BJ (cell line): ENCODE measurements around the gene TIMM10B. TPM values are rescaled to one million over a fixed set of nuclear protein-coding genes. Genes with fewer than 3 reads are reported as not detected.

ENCODE experiments used
- CTCF ChIA-PET: fragments of 350-600 bp; formaldehyde crosslinking; extraction: SDS; loops from one replicate; lab custom pipeline; 2021; ENCODE audit warnings: antibody characterized with exemption, inconsistent platforms; lab: Yijun Ruan, JAX
- POLR2A ChIA-PET: fragments of 300-600 bp; sonication (Branson Sonifier 250); formaldehyde crosslinking; extraction: SDS; loops from one replicate; lab custom pipeline; 2021; ENCODE audit warnings: antibody characterized with exemption; lab: Charles Lee
- DNase-seq: peaks from one replicate; pipeline ENCODE4 v3.0.0-alpha.2; 2011; ENCODE audit warnings: low read depth
- H3K27me3 ChIP-seq: 2 replicates; pipeline ENCODE4 v1.6.0; 2011; ENCODE audit warnings: low read length; ENCODE audit not compliant: control insufficient read depth, insufficient read depth
- H3K36me3 ChIP-seq: 2 replicates; pipeline ENCODE4 v1.5.1; 2011; ENCODE audit warnings: low read length; ENCODE audit not compliant: control insufficient read depth, insufficient read depth
- H3K4me3 ChIP-seq: 2 replicates; pipeline ENCODE4 v1.5.1; 2011; ENCODE audit warnings: low read depth, mild to moderate bottlenecking, control low read depth, low read length
- polyA plus RNA-seq: library from polyadenylated mRNA; depleted of rRNA; stranded (reverse); fragments of >200 nt; gene quantifications from 2 replicates; pipeline ENCODE4 v1.2.3, GENCODE V29; 2011
- TF ChIP-seq, protein P1 (sequence below): IDR thresholded peaks from 2 replicates; pipeline ENCODE4 v1.5.1; 2011; ENCODE audit warnings: low read depth, mild to moderate bottlenecking, control low read depth, inconsistent platforms, low read length, moderate library complexity; ENCODE audit not compliant: insufficient read depth

TIMM10B gene
- polyA plus RNA-seq, 1 experiment, result 29.4 TPM

DNA sequence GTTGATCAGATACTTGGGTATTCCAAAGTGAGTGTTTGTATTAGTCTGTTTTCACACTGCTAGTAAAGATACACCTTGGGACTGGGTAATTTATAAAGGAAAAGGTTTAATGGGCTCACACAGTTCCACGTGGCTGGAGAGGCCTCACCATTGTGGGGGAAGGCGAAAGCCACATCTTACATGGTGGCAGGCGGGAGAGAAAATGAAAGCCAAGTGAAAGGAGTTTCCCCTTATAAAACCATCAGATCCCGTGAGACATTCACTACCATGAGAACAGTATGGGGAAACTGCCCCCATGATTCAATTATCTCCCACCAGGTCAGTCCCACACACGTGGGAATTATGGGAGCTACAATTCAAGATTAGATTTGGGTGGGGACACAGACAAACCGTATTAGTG is 7.0 kb downstream of the TIMM10B start:
- no peak for DNase-seq
- CTCF ChIA-PET, result interaction anchor here (1.0 to 1.4 kb wide), 5 partner anchors 17 to 269 kb away, joined by 3 to 5 read pairs (median 3); no protein-coding TSS in a partner anchor
- H3K4me3 ChIP-seq, result no peak overlapping the region
- H3K27me3 ChIP-seq, result no peaks in the 10 kb centered on the region
- POLR2A ChIA-PET, result no interaction called here
- TF ChIP-seq, protein P1, sequence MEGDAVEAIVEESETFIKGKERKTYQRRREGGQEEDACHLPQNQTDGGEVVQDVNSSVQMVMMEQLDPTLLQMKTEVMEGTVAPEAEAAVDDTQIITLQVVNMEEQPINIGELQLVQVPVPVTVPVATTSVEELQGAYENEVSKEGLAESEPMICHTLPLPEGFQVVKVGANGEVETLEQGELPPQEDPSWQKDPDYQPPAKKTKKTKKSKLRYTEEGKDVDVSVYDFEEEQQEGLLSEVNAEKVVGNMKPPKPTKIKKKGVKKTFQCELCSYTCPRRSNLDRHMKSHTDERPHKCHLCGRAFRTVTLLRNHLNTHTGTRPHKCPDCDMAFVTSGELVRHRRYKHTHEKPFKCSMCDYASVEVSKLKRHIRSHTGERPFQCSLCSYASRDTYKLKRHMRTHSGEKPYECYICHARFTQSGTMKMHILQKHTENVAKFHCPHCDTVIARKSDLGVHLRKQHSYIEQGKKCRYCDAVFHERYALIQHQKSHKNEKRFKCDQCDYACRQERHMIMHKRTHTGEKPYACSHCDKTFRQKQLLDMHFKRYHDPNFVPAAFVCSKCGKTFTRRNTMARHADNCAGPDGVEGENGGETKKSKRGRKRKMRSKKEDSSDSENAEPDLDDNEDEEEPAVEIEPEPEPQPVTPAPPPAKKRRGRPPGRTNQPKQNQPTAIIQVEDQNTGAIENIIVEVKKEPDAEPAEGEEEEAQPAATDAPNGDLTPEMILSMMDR, result no peak
- peaks cover 9% of the 10 kb centered on the region for H3K36me3 ChIP-seq

GRCh38 chr11:6488821-6489220 is 7.5 kb downstream of the TIMM10B start:
- TF ChIP-seq, protein P1, result no peak
- POLR2A ChIA-PET, result no interaction called here
- H3K36me3 ChIP-seq, result peaks cover 8% of the 10 kb centered on the region
- CTCF ChIA-PET, result interaction anchor here (1.2 to 1.4 kb wide), 2 partner anchors 50 to 109 kb away, joined by 3 read pairs; no protein-coding TSS in a partner anchor
- H3K27me3 ChIP-seq, result no peaks in the 10 kb centered on the region
- H3K4me3 ChIP-seq, result no peak overlapping the region
- no peak for DNase-seq

- DNase-seq, result no peak
- Histone ChIP-seq H3K36me3 (peaks cover 8% of the 10 kb centered on the region), H3K27me3 (no peaks in the 10 kb centered on the region), H3K4me3 (no peak overlapping the region)
- ChIA-PET CTCF (interaction anchor here (1.2 to 2.0 kb wide), 2 partner anchors 16 to 110 kb away, joined by 3 to 7 read pairs; no protein-coding TSS in a partner anchor), POLR2A (no interaction called here)
- TF ChIP-seq, protein P1, result no peak
Observed at GRCh38 chr11:6489306-6489705, 8.0 kb downstream of the TIMM10B start.

DNA sequence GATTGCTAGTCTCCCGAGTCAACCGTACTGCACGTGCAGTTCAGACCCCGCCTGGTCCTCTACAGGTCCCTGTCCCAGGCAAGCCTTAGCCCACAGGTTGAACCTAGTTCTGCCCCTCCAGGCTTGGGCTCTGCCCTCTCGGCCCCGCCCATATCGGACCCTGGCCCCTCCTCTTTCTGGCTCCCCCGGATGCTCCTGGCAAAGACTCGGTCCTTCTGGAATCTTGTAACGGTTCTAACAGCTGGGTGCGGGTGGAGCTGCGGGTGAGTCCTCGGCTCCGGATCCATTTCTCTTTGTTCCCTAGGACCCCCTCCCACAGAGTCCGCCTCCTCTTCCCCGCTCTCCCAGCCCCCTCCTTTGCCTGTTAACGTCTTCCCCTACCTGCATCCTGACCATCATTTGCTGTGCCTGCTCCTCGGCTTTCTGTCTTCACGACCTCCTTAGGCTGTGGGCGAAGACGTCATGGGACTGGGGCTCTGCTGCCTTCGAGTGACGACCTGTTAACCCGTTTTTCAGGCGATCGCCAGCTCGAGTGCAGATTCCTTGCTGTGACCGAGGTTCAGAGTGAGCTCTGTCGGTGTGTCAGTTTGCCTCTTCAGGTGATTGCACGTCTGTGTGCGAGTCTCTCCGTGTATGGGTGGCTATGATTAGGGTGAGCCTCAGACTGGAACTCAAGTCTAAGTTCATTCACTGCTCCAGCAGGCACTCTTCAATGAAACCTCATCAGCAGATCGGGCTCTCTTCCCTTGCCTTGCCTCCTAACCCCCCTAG is 16.0 kb downstream of the TIMM10B start, which contains the start of gene DNHD1:
TSS of gene DNHD1 (plus strand) at position 212 of the 771 bp plus-strand sequence. CDS start 936 bp downstream, outside the sequence.
- CTCF ChIA-PET, result interaction anchor here (1.1 to 2.0 kb wide), 3 partner anchors 59 to 186 kb away, joined by 5 to 6 read pairs (median 5); partner anchors contain the start of gene MRPL17
- Histone ChIP-seq H3K4me3 (no peak within 1 kb of the TSS), H3K27me3 (no peaks in the 10 kb centered on the region), H3K36me3 (peaks cover 5% of the 10 kb centered on the region)
- POLR2A ChIA-PET, result interaction anchor here (0.7 kb wide), 1 partner anchor 253 kb away, joined by 5 read pairs; no protein-coding TSS in a partner anchor
- TF ChIP-seq, protein P1, result no peak
- no peak for DNase-seq

DNA sequence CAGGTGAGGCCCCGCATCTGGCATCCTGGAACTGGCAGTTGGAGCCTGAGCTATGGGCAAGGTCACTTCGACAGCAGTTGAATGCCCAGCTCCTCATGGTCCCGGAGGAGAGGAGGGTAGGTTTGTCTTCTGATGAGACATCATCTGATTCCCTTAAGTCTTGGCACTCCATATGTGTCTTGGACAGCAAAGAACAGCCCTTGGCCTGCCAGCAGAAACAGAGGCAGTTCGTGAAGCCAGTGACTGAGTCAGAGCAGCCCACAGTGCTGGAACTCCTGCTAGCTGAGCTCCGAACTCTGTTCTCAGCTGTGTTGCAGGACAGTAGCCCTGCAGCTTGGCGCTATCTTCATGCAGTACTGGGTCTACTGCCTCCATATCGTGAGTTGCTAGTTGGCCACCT is 16.8 kb downstream of the TIMM10B start:
- POLR2A ChIA-PET, result no interaction called here
- no peak overlapping the region for H3K4me3 ChIP-seq

More for the DNA sequence above, 16.8 kb downstream of the TIMM10B start:
- CTCF ChIA-PET, result interaction anchor here (0.6 to 3.5 kb wide), 8 partner anchors 9 to 185 kb away, joined by 3 to 13 read pairs (median 5); partner anchors contain the start of gene MRPL17
- TF ChIP-seq, protein P1, result no peak
- no peaks in the 10 kb centered on the region for H3K27me3 ChIP-seq
- peaks cover 2% of the 10 kb centered on the region; the same call in 1 of the 2 replicates for H3K36me3 ChIP-seq
- no peak for DNase-seq
